NOMO-1 treated with DMSO at 0.1 percent for 48 hours (cell line): Measurements from ENCODE around the gene HCN2.

Source experiments
- DNase-seq: peaks from one replicate; lab custom pipeline; 2025; ENCODE audit not compliant: unreplicated experiment; lab: John Stamatoyannopoulos, UW

Gene HCN2

DNA sequence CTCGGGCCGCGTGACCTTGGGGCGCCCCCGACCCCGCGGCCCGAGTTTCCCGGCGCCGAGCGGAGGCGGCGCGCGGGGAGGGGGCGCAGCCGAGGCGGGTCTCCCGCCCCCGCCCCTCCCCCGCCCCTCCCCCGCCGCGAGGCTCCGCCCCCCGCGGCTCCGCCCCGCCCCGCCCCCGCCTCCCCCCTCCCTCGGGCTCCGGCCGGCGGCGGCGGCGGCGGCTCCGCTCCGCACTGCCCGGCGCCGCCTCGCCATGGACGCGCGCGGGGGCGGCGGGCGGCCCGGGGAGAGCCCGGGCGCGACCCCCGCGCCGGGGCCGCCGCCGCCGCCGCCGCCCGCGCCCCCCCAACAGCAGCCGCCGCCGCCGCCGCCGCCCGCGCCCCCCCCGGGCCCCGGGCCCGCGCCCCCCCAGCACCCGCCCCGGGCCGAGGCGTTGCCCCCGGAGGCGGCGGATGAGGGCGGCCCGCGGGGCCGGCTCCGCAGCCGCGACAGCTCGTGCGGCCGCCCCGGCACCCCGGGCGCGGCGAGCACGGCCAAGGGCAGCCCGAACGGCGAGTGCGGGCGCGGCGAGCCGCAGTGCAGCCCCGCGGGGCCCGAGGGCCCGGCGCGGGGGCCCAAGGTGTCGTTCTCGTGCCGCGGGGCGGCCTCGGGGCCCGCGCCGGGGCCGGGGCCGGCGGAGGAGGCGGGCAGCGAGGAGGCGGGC, at the start of gene HCN2:
HCN2 (plus strand) TSS at position 189 of the 703 bp plus-strand sequence; CDS start at position 254, 65 bp downstream.
- DNase-seq = no peak

- DNase-seq = no peak
Measured at GRCh38 chr19:540867-541637, 48.6 kb upstream of the HCN2 start.

DNA sequence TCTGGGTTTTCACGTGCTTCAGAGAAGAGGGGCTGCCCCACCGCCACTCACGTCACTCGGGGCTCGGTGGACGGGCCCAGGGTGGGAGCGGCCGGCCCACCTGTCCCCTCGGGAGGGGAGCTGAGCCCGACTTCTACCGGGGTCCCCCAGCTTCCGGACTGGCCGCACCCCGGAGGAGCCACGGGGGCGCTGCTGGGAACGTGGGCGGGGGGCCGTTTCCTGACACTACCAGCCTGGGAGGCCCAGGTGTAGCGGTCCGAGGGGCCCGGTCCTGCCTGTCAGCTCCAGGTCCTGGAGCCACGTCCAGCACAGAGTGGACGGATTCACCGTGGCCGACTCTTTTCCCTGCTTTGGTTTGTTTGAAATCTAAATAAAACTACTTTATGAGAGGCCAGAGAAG, 48.0 kb upstream of the HCN2 start:
- DNase-seq = no peak

DNA sequence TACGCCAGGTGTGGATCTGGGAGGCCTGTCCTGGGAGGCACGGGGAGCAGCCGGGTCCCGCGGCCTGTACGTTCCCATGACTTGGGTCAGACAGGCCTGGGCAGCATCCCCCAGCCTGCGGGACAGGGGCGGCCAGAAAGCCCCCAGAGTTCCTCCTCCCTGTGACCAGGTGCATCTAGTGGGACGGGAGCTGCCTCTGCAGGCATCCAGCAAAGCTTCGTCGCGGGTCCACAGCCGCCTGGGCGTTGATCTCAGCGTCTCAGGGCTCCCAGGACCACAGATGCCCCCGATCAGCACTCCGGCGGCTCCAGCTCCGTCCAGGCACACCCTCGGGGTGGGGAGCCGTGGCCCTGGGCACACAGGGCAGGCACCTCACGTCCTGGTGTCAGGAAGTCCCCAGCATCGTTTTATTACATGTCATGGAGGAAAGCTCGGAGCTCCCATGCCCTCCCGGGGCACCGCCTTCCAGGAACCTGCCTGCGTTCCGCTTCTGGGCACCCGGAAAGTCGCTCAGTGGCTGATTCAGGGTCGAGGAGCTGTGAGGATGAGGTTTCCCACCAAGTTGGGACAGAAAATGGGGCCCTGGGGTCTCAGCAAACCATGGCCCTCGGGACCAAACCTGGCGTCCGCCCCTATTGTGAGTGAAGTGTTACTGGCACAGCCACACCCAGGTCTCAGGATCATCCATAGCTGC, 47.4 kb upstream of the HCN2 start:
- DNase-seq = no peak

GRCh38 chr19:543910-544608, 45.6 kb upstream of the HCN2 start, which contains the start of gene GZMM:
Gene GZMM (plus strand): TSS chr19:544053. CDS start chr19:544072, 19 bp downstream.
- no peak for DNase-seq

DNA sequence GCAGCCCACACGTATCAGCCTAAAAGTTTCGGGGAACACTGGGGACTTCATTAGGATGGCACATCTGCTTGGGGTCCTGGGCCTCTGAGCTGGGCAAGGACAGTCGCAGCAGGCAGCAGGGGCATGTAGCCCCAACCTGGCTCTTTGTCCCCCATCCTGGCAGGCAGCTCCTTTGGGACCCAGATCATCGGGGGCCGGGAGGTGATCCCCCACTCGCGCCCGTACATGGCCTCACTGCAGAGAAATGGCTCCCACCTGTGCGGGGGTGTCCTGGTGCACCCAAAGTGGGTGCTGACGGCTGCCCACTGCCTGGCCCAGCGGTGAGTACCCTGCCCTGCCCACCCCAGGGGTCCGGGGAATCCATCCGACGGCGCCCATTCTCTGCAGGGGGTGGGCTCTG, 42.6 kb upstream of the HCN2 start:
- DNase-seq = no peak

GRCh38 chr19:547836-548720, 41.6 kb upstream of the HCN2 start:
- DNase-seq = no peak

- no peak for DNase-seq
Measured at GRCh38 chr19:548886-549830, 40.5 kb upstream of the HCN2 start.

- DNase-seq = no peak
Measured at GRCh38 chr19:554817-555216, 34.9 kb upstream of the HCN2 start.

DNA sequence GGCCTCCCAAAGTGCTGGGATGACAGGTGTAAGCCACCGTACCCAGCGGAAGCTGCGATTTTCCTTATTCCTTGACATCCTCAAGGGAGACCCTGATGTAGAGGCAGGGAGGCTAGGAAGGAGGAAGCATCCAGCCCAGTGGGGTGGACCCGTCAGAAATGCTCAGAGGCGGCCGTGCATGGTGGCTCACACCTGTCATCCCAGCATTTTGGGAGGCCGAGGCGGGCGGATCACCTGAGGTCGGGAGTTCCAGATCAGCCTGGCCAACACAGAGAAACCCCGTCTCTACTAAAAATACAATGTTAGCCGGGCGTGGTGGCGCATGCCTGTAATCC, 34.2 kb upstream of the HCN2 start:
- DNase-seq = no peak

GRCh38 chr19:556611-557382, 32.9 kb upstream of the HCN2 start:
- no peak for DNase-seq

DNA sequence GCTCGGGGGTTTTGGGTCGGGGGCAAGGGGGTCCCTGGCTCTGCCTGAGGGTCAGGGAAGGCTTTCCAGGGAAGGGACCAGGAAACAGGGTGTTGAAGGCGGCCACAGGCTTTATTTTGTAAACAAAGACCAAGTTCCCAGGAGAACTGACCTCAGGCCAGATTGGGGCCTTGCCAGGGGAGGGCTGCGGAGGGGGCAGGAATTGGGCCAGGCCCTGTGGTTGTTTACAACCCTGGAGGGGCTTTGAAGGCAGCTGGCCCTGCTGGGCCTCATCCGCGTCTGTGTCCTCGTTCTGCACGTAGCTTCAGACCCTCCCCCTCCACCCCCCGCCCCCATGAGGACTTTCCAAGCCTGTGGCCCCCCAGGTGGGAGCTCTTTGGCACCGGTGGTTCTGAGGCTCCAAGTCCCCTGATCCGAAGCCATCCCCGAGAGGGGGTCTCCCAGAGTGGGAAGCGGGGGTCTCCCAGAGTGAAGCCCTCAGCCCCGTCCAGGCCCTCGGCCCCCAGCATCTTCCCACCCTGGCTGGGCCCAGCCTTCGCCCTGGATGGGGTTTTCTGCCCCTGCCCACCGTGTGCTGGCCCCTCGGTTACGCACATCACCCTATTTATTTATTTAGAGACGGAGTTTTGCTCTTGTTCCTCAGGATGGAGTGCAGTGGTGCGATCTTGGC, 30.8 kb upstream of the HCN2 start:
- DNase-seq = no peak

DNA sequence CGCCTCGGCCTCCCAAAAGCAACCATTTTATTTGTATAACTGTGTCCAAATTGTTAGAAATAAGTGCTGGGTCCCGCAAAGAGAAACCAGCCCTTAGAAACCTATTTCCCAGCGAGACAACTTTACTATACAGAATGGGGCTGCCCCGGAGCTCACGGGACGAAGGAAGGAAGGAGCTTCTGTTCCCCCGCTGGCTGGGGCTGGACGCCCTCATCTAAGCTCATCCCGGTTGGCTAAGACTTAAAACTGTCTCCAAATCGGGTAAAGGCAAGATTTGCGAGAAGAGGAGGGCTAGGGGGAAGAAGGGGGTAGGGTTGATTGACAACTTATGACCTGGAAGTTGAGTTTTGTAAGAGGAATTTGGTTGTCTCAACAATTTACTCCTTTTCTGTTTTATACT, 29.6 kb upstream of the HCN2 start:
- no peak for DNase-seq

DNA sequence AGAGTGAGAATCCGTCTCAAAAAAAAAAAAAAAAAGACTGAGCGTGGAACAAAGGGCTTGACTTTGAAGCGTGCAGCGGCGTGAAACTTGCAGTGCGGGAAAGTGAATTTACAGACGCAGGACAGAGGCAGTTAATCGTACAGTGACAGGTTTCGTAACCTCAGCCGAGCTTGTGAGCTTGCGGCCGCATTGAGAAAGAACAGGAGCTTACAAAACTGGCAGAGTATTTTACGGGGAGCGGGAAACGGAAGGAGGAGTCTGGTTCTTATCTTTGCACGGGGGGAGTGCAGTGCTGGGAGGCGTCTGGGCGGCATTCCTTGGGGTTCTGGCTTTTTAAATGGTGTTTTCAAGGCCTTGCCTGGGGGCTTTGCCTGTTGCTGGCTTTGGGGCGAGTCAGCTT, 23.3 kb upstream of the HCN2 start:
- peak; percentile 90 for DNase-seq

GRCh38 chr19:566844-567243, 22.8 kb upstream of the HCN2 start:
- no peak for DNase-seq

DNA sequence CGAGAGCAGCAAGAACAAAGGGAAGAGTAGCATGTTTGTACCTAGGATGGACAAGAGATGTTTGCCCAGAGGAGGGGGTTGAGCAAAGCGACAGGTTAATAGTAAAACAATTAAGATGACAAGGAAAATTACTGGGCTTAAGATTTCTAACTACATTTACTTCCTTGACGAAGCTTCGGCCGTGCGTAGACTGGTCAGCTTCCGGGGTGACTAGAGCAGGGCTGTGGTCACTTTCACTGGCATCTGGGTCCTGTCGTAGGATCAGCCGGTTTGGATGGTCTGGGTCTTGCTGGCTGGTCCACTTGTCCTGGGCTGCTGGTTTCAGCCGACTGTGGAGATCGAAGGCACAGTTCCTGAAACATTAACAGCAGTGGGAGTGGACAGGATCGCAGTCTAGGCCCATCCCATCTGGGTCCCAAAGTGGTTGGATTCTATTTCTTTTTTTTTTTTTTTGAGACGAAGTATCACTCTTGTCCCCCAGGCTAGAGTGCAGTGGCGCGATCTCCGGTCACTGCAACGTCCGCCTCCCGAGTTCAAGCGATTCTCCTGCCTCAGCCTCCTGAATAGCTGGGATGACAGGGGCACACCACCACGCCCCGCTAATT, 22.3 kb upstream of the HCN2 start:
- no peak for DNase-seq

DNA sequence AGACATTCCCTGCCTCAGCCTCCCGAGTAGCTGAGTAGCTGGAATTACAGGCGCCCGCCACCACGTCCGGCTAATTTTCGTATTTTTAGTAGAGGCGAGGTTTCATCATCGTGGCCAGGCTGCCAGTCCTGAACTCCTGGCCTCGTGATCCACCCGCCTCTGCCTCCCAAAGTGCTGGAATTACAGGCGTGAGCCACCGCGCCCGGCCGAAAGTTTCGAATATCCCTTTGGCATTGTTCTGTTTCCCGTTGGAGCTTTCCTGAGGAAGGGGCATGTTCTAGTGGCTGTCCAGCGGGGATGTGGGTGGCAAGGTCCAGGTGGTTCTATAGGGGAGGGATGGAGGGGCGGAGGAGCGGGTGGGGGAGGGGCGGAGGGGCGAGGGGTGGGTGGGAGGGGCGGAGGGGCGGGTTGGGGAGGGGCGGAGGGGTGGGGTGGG, 19.4 kb upstream of the HCN2 start:
- no peak for DNase-seq
